HG03095 (cell line): ENCODE measurements around the gene WDPCP.
"Not testable (repeated sequence)": the region's sequence is repeated elsewhere in the genome, so short reads cannot be mapped to it uniquely, and the experiment has no call there.

Experiments
- ATAC-seq: cut with Tn5 transposase; IDR thresholded peaks from one replicate; pipeline ENCODE4 v1.9.1; 2021; ENCODE audit warnings: moderate library complexity; ENCODE audit not compliant: unreplicated experiment

WDPCP gene, protein sequence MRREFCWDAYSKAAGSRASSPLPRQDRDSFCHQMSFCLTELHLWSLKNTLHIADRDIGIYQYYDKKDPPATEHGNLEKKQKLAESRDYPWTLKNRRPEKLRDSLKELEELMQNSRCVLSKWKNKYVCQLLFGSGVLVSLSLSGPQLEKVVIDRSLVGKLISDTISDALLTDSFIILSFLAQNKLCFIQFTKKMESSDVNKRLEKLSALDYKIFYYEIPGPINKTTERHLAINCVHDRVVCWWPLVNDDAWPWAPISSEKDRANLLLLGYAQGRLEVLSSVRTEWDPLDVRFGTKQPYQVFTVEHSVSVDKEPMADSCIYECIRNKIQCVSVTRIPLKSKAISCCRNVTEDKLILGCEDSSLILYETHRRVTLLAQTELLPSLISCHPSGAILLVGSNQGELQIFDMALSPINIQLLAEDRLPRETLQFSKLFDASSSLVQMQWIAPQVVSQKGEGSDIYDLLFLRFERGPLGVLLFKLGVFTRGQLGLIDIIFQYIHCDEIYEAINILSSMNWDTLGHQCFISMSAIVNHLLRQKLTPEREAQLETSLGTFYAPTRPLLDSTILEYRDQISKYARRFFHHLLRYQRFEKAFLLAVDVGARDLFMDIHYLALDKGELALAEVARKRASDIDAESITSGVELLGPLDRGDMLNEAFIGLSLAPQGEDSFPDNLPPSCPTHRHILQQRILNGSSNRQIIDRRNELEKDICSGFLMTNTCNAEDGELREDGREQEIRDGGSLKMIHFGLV

DNA sequence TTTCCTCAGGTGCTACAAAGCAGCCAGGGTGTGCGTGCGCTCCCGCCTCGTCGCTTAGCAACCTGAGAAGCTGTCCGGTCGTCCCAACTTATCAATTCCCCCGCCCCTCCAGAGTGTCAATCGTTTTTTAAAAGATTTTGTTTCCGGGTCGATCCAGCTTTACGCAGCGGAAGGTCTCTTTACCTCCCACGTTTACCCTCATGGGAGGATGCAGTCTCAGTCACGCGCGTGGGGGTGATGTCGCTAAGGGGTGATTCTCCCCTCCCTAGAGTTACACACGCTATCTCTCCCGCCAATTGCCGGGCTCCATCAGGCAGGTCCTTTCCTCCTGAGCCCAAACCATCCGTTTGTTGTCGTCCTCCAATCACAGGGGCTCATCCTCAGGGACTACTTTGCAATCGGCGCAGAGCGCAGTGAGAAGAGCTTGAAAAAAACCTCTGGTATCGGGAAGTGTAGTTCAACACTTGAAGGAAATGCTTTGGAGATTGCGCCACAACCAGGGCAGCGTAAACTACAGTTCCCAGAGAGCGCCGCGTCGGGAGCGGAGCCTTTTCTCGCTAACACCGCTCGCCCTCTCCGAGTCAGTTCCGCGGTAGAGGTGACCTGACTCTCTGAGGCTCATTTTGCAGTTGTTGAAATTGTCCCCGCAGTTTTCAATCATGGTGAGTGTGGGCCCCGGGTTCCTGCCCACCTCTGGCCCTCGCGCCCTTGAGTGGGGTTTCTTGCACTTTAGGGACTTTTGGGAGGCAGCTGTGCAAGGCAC, at the start of gene WDPCP, which contains the start of gene MDH1:
Gene WDPCP (minus strand): TSS at position 93 of the 763 bp plus-strand sequence. CDS start 206 bp downstream, outside the sequence.
Gene MDH1 (plus strand): TSS at position 579 of the 763 bp plus-strand sequence. CDS start 81 bp downstream, at position 660.
- ATAC-seq = peak; percentile 90

DNA sequence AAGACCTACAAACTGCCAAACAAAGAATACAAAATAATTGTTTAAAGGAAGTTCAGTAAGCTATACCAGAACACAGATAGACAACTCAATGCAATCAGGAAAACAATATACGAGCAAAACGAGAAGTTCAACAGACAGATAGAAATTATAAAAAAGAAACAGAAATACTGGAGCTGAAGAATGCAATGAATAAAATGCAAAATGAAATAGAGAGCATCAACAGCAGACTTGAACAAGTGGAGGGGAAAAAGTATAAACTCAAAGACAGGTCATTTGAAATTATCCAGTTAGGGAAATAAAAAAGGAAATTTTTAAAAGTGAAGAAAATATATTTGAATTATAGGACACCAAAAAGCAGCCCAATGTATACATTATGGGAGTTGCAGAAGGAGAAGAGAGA, 44.1 kb upstream of the WDPCP start:
- no peak for ATAC-seq

DNA sequence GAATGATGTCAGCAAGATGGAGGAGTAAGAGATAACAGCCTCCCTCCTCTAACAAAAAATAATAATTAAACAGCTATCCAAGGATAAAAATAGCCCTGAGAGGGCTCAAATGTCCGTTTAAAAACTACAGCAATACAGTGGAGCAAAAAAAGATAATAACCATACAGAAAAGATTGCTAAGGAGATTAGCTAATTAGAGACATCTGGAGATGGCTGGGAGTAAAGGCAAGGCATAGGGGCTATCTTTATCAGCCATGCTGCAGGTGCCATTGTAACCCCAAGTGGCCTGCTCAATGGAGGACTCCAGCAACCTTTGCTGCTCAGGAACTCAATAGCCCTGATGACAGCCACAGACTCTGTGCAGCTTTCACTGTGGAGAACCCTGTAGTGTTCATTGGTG, 43.2 kb upstream of the WDPCP start:
- no peak for ATAC-seq

DNA sequence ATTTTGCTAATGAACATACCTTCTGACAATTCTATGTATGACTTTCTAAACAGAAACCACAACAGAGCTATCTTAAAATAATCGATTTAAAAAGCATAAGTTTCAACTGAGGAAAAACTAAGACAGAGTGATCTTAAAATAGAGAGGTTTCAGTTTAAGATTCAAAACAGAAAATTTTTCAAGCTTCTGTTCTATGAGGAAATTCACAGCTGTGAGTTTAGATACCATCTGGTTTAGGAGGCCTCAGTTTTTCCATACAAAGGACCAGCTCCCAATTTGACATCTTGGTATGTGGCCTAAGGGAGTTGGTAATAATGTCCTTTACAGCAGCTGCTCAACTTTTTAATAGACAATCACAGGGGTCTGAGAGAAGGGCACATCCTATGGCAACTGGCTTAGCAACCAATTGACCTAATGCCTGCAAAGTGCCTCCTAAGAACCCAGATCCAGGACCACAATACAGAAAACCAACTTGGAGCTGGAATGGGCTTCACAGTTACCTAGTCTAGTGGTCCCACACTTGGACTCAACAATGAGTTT, 40.2 kb upstream of the WDPCP start:
- no peak for ATAC-seq

DNA sequence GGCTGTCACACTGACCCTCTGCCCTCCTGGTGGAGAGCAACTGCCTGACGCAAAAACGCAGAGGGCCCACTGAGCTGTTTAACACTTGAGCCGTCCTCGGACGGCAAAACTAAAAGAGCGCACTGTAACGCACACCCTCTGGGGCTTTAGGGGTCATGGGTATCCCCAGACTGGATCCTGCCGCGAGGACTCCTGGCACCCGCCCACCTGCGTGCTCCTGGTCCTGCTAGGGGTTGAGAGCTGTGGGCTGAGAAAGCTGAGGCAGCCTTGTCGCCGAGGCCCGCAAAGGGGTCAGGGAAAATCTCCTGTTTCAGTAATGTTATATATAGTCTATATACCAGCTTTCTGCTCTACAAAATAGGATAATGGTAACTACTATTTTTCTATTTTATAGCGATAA, 39.6 kb upstream of the WDPCP start:
- no peak for ATAC-seq

DNA sequence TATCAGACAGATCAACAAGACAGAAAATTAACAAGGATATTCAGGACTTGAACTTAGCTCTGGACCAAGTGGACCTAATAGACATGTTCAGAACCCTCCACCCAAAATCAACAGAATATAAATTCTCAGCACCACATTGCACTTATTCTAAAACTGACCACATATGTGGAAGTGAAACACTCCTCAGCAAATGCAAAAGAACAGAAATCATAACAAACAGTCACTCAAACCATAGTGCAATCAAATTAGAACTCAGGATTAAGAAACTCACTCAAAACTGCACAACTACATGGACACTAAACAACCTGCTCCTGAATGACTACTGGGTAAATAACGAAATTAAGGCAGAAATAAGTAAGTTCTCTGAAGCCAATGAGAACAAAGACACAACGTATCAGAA, 35.5 kb upstream of the WDPCP start:
- ATAC-seq = not testable (repeated sequence)

DNA sequence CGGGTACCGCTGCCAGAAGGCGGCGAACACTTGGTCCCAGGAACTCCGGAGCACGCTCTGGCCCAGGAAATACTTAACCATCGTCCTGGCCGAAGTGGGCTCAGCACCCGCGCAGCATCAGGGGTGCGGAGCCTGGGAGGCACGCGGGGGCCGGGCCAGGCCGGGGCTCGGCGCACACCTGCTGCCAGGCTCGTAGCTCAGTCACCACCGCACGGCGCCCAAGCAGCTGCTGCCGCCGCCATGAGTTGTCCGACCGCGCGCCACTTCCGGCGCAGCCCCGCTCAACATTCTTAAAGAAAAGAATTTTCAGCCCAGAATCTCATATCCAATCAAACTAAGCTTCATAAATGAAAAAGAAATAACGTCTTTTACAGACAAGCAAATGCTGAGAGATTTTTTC, 34.5 kb upstream of the WDPCP start:
- ATAC-seq = no peak

DNA sequence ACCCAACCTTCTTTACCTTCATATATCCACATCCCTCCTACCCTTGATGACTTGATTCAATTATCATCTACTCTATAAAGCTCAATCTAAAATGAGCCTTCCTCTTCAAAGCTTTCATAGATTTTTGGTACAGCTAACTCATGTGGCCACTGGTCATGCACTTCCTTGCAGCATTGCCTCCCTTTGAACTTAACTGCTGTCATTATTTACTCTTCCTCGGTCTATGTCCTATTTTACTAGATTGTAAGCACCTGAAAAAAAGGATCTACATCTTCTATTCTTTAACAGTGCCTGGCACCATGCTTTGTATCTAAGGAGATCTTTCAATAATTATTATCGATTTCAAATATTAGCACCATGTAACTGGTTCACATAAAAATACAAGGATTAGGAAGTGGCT, 31.1 kb upstream of the WDPCP start:
- no peak for ATAC-seq

DNA sequence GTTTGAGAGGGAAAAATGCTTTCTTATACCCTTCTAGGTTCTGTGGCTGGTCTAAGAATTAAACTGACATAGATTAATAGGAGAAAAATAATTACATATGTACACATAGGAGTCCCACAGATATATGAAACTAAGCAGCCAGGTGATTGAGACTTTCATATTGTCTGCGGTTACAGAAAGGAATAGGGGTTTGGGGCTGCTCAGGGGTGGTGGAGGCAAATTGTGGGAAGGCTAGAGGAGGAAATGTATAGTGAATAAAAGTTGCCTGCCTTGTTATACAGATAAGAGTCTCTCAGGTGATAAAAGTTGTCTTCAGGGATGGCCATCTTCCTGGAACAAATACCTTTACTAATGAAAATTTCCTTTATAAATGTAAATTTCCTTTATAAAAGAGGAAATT, 29.1 kb upstream of the WDPCP start:
- ATAC-seq = no peak

DNA sequence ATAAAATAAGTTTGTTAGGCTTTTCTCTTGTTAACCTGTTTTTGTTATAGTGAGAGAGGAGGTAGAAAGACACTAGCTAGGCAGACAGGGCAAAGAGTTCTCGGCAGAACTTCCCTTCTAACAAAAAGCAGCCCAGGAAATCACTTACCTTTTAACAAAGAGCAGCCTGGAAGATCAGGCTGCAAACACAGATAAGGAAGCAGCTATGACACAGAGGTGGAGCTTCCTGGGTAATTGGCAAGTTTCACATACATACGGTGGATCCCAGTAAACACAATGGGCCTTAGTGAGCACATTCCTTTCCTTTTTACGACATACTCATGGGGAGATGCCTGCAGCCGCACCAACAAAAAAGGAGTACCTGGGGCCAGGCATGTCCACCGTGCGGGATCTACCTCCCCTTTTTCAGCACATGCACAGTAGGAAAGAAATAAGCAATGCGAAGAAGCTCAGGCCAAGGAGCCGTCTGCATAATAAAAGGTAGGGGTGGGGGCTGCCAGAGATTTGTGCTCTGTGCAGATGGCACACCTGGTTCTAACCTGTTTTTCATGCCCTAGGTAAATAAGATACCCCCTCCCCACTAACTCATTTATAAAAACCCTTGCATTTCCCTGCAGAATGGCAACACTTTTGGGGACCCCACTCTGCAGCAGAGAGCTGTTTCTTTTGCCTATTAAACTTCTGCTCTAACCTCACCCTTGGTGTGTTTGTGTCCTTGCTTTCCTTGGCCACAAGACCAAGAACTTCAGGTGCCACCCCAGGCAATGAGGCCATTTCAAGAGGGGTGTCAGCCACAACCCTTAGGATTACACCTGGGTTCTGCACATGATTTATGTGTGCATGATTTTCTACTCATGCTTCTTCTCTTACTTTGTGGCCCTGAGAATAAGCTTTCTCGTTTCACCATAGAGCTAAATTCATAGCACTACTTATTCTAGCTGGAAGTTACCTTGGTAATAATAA, 27.0 kb upstream of the WDPCP start:
- ATAC-seq = no peak

DNA sequence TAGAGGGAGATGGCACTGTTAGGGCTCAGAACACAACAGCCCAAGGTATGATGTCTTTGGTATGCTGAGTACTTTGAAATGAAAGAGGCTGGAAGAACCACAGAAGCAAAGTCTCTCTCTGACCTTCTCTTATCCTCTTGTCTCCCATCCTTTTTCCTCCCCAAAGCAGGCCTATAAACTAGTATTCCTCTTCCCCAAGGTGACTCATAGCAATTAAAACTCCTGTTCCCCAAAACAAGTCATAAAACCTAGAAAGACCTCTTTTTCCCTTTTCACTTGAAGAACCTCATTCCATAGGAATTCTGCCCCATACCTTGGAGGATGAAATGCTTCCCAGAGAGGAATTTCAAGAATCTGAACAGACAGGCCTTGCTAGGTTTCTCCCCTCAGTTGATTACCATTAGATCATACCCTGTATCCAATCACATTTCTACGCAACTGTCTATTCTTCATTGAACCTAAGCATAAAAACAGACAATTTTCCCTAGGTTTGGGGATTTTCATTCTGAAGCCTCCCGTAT, 26.2 kb upstream of the WDPCP start:
- ATAC-seq = no peak

DNA sequence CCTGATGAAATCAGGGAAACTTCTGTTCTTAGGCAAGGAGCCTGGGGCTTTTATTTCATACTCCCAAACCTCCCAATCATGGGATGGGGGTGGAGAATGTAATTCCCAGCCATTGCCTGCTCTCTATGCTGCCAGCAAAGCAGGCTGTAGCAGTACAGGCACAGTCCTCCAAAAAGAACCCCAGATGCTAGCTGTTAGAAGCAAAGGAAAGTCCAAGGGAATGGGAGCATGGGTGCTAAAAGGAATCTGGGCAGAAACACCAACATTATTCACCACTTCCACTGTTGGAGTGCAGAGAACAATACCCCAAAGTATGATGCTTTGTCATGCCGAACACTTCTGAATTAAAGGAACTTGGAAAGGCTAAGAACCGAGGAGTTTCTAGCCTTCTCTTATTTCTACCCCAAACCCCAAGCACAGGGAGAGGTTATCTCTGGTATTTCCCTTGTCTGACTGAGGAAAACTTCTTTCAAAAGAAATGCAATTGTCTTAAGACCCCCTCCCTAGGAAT, 25.2 kb upstream of the WDPCP start:
- ATAC-seq = no peak

DNA sequence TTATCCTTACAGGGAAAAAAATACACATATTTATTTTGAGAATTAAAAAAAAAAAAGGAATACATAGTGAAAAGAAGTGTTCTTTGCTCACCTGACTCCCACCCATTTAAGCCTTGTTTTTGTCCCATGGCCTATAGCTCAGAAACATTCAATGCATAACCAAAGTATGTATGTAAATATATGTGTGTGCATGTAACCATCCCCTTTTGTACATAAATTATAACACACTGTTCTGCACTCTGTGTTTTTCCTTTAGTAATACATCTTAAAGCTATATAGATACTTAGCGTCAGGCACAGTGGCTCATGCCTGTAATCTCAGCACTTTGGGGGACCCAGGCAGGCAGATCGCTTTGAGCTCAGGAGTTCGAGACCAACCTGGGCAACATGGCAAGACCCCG, 22.2 kb upstream of the WDPCP start:
- ATAC-seq = no peak

DNA sequence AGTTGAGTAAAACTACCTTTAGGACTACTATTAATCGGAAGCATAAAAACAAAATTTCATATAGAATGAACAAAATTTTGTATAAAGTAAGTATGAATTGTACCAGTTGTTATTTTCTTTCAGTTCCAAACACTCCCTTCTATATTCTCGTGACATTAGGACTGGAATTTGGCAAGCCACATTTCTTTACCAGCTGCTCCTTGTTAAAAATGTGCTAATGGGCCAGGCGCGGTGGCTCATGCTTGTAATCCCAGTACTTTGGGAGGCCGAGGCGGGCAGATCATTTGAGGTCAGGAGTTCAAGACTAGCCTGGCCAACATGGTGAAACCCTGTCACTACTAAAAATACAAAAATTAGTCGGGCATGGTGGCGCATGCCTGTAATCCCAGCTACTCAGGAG, 20.6 kb upstream of the WDPCP start:
- ATAC-seq = not testable (repeated sequence)

DNA sequence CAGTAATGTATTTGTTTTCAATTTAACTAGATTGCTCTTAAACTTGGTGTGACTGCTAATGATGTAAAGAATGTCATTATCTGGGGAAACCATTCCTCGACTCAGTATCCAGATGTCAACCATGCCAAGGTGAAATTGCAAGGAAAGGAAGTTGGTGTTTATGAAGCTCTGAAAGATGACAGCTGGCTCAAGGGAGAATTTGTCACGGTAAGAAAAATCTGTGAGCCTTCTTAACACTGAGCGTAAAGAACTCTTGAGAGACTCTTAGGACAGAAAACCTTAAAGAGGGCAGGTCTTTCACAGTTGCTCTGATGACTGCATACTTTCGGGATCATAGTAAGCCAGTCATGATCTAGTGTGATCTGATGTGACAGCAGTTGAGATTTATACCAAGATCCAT, 16.4 kb upstream of the WDPCP start:
- ATAC-seq = no peak

DNA sequence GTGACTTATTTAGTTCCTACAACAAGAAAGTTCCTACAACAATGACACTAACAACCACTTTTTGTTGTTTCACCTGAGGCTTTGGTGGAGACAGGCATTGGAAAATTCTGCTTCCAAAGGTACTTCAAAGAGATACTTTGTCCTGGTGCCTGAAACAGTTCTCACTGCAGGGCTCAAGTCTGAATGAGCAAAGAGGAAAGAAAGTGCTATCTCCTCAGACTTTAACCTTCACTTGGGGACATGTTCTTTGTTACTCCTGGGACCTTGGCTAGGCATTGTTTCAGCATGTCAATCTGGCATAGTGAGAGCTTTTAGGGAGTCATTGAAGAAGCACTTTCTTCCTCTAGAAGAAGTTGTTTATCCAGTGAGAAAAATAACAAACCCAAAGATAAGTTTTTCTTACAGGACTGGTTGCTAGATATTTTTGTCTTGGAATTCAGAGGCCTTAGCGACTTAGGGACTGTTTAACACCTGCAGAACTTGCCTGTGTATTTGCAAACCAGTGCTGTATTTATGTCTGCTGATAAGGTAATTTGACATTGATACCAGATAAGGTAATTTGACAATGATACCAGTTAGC, 12.7 kb upstream of the WDPCP start:
- no peak for ATAC-seq

DNA sequence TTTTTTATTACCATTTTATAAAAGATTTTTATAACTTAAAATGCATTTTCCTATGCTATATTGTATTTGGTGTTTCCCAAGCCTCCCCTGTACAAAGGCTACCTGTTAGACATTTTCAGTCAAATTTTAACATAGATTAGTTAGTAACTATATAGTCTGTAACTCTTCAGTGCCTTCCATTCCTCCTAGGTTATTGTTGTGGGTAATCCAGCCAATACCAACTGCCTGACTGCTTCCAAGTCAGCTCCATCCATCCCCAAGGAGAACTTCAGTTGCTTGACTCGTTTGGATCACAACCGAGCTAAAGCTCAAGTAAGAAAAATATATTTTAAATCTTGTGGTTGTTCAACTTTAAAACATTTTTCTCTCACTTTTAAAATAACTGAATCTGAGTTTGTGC, 10.7 kb upstream of the WDPCP start:
- ATAC-seq = no peak

DNA sequence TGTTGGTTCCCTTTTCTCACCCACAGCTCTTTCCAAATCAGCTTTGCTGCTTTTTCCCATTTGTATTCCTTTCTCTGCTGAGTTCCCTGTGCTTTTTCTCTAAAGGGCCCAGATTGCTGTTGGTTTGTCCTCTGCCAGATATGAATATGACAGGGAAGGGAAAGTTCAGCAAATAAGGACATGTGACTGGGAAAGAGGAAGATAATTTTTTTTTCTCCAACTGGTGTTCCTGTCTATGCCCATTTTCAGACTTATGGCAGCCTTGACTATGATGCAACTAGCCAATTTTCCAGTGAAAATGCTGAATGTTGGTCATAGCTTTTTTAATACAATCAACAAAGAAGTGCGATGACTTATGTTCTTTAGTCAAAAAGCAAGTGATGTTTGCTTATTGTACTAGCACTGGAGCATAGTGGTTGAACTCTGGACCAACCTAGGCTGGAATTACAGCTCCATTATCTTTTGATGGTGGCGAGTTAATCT, 8.2 kb upstream of the WDPCP start:
- no peak for ATAC-seq

DNA sequence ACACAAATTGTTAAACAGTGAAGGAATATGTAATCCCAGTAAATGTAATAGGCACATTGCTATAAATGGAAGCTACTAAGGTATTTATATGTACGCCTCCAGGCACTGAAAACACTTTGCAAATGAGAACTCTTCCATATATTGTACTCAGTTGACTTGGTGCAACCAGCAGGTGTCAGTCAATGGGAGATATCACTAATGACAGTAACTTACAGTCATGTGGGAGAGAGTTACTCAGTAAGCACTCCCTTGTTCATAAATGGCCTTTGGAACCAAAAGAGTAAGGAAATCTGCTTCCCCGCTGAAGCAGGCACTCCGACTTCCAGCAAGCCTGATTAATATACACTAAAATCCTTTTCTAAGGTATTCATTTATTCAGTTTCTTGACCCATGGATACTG, 6.4 kb upstream of the WDPCP start:
- no peak for ATAC-seq
